ENCODE measurements around the gene ZSCAN32.

The ZSCAN32 gene

GRCh38 chr16:3400779-3401688 is at the start of gene ZSCAN32, which contains the start of gene ZNF174:
Gene ZSCAN32, minus strand, starts transcription at chr16:3401004. Its CDS starts 3,447 bp downstream, at chr16:3397557.
Gene ZNF174, plus strand, starts transcription at chr16:3401215. Its CDS starts 790 bp downstream, at chr16:3402005.
- peak; percentile 99 for DNase-seq (ENCODE audit: low spot score)

- no peak for DNase-seq (ENCODE audit: low spot score)
Observed at GRCh38 chr16:3444032-3444388, 43.2 kb upstream of the ZSCAN32 start.

- DNase-seq (ENCODE audit: low spot score), result peak; percentile 66
Observed at GRCh38 chr16:3443108-3444031, 42.6 kb upstream of the ZSCAN32 start, which contains the start of the genes NAA60 and ZNF597. Gene NAA60, plus strand, starts transcription at chr16:3443680. Its CDS starts 32,548 bp downstream, at chr16:3476228. Gene ZNF597, minus strand, starts transcription at chr16:3443504. Its CDS starts 351 bp downstream, at chr16:3443153.

GRCh38 chr16:3439637-3440036 is 38.8 kb upstream of the ZSCAN32 start:
- no peak for DNase-seq (ENCODE audit: low spot score)

- no peak for DNase-seq (ENCODE audit: low spot score)
Observed at GRCh38 chr16:3434373-3434772, 33.6 kb upstream of the ZSCAN32 start.

- peak; percentile 71 for DNase-seq (ENCODE audit: low spot score)
Observed at GRCh38 chr16:3431779-3432219, 31.0 kb upstream of the ZSCAN32 start.

- DNase-seq (ENCODE audit: low spot score), result no peak
Observed at GRCh38 chr16:3413730-3414379, 13.1 kb upstream of the ZSCAN32 start.

GRCh38 chr16:3408561-3409197 is 7.9 kb upstream of the ZSCAN32 start:
- no peak for DNase-seq (ENCODE audit: low spot score)

- no peak for DNase-seq (ENCODE audit: low spot score)
Observed at GRCh38 chr16:3401719-3402397, 1.1 kb upstream of the ZSCAN32 start.

GRCh38 chr16:3400446-3400778 is 392 bp downstream of the ZSCAN32 start:
- DNase-seq (ENCODE audit: low spot score), result no peak

GRCh38 chr16:3389663-3390338 is 11.0 kb downstream of the ZSCAN32 start:
- no peak for DNase-seq (ENCODE audit: low spot score)

- no peak for DNase-seq (ENCODE audit: low spot score)
Observed at GRCh38 chr16:3388325-3388724, 12.5 kb downstream of the ZSCAN32 start.

GRCh38 chr16:3383045-3383448 is 17.8 kb downstream of the ZSCAN32 start:
- no peak for DNase-seq (ENCODE audit: low spot score)

- no peak for DNase-seq (ENCODE audit: low spot score)
Observed at GRCh38 chr16:3377917-3378316, 22.9 kb downstream of the ZSCAN32 start.

- no peak for DNase-seq (ENCODE audit: low spot score)
Observed at GRCh38 chr16:3375680-3376079, 25.1 kb downstream of the ZSCAN32 start.

- DNase-seq (ENCODE audit: low spot score), result no peak
Observed at GRCh38 chr16:3369073-3369472, 31.7 kb downstream of the ZSCAN32 start.

- DNase-seq (ENCODE audit: low spot score), result peak; percentile 96
Observed at GRCh38 chr16:3364774-3365427, 35.9 kb downstream of the ZSCAN32 start.

GRCh38 chr16:3363793-3364192 is 37.0 kb downstream of the ZSCAN32 start:
- DNase-seq (ENCODE audit: low spot score), result no peak

GRCh38 chr16:3362931-3363330 is 37.9 kb downstream of the ZSCAN32 start:
- no peak for DNase-seq (ENCODE audit: low spot score)

- no peak for DNase-seq (ENCODE audit: low spot score)
Observed at GRCh38 chr16:3358871-3359270, 41.9 kb downstream of the ZSCAN32 start.

Measured in COLO829 (cell line).